ENCODE data around the gene MRPL55.

MRPL55 gene

GRCh38 chr1:228059634-228060457, 49.3 kb downstream of the MRPL55 start:
- in situ Hi-C loops (cut with MboI; ENCODE audit: low sequenced_read_pairs): no loop called here

DNA sequence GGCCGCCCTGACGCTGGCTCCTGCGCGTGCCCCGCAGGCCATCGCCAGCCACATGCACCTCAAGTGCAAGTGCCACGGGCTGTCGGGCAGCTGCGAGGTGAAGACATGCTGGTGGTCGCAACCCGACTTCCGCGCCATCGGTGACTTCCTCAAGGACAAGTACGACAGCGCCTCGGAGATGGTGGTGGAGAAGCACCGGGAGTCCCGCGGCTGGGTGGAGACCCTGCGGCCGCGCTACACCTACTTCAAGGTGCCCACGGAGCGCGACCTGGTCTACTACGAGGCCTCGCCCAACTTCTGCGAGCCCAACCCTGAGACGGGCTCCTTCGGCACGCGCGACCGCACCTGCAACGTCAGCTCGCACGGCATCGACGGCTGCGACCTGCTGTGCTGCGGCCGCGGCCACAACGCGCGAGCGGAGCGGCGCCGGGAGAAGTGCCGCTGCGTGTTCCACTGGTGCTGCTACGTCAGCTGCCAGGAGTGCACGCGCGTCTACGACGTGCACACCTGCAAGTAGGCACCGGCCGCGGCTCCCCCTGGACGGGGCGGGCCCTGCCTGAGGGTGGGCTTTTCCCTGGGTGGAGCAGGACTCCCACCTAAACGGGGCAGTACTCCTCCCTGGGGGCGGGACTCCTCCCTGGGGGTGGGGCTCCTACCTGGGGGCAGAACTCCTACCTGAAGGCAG, 50.0 kb downstream of the MRPL55 start:
- in situ Hi-C loops (cut with MboI; ENCODE audit: low sequenced_read_pairs): no loop called here

GRCh38 chr1:228058172-228058948, 50.7 kb downstream of the MRPL55 start:
- in situ Hi-C loops (cut with MboI; ENCODE audit: low sequenced_read_pairs): no loop called here

Data from hTERT RPE-1 (cell line).